HG03066 (cell line): ENCODE results near the gene PPY.
"Not testable (repeated sequence)": the region's sequence is repeated elsewhere in the genome, so short reads cannot be mapped to it uniquely, and the experiment has no call there.

Experiments
- ATAC-seq: cut with Tn5 transposase; IDR thresholded peaks from one replicate; pipeline ENCODE4 v1.9.1; 2021; ENCODE audit warnings: low read depth; ENCODE audit not compliant: unreplicated experiment

The PPY gene

GRCh38 chr17:43967251-43967875 lies 25.1 kb upstream of the PPY start:
- no peak for ATAC-seq

GRCh38 chr17:43966276-43966675 lies 24.0 kb upstream of the PPY start:
- ATAC-seq = no peak

GRCh38 chr17:43962479-43962878 lies 20.2 kb upstream of the PPY start:
- no peak for ATAC-seq

GRCh38 chr17:43961954-43962353 lies 19.7 kb upstream of the PPY start:
- ATAC-seq = no peak

- ATAC-seq = not testable (repeated sequence)
Observed at GRCh38 chr17:43961292-43961691, 19.0 kb upstream of the PPY start.

- ATAC-seq = no peak
Observed at GRCh38 chr17:43958748-43959352, 16.6 kb upstream of the PPY start.

GRCh38 chr17:43956222-43956621 lies 13.9 kb upstream of the PPY start:
- no peak for ATAC-seq

GRCh38 chr17:43953746-43954145 lies 11.5 kb upstream of the PPY start, which contains the start of gene PYY:
Gene PYY, minus strand, starts transcription at chr17:43953940. Its CDS starts 457 bp downstream, at chr17:43953483.
- no peak for ATAC-seq

GRCh38 chr17:43952724-43953666 lies 10.7 kb upstream of the PPY start:
- no peak for ATAC-seq

- ATAC-seq = no peak
Observed at GRCh38 chr17:43952351-43952723, 10.1 kb upstream of the PPY start.

- ATAC-seq = no peak
Observed at GRCh38 chr17:43951750-43952149, 9.5 kb upstream of the PPY start.

- ATAC-seq = no peak
Observed at GRCh38 chr17:43950554-43950953, 8.3 kb upstream of the PPY start.

GRCh38 chr17:43949781-43950180 lies 7.5 kb upstream of the PPY start:
- ATAC-seq = no peak

GRCh38 chr17:43946781-43947180 lies 4.5 kb upstream of the PPY start:
- no peak for ATAC-seq

- no peak for ATAC-seq
Observed at GRCh38 chr17:43945074-43945829, 3.0 kb upstream of the PPY start.

- no peak for ATAC-seq
Observed at GRCh38 chr17:43940630-43941029, 1.6 kb downstream of the PPY start.

GRCh38 chr17:43939886-43940285 lies 2.4 kb downstream of the PPY start:
- no peak for ATAC-seq

GRCh38 chr17:43939452-43939851 lies 2.8 kb downstream of the PPY start:
- not testable (repeated sequence) for ATAC-seq

- ATAC-seq = no peak
Observed at GRCh38 chr17:43938838-43939182, 3.5 kb downstream of the PPY start.

- ATAC-seq = no peak
Observed at GRCh38 chr17:43936434-43936833, 5.8 kb downstream of the PPY start.

GRCh38 chr17:43935926-43936261 lies 6.4 kb downstream of the PPY start:
- ATAC-seq = no peak
